C4-2B (cell line): Measurements from ENCODE around the gene CAMTA1.

Experiments
- CTCF ChIP-seq: fragments of 450-650 bp; conservative IDR thresholded peaks from 2 replicates; pipeline ENCODE4 v1.5.1; 2017; ENCODE audit warnings: mild to moderate bottlenecking
- ZFX ChIP-seq: fragments of 450-650 bp; IDR thresholded peaks from 2 replicates; pipeline ENCODE4 v1.6.1; 2017

GRCh38 chr1:6953907-6954364 is 168.7 kb downstream of the CAMTA1 start:
- no peak for TF ChIP-seq CTCF
- TF ChIP-seq ZFX: no peak
